Vagina (tissue), 2 donors: ENCODE data around the gene GBF1.

Experiments used
- POLR2A ChIP-seq, 2 donors: fragments of 450-650 bp; IDR thresholded peaks; one replicate each; pipeline ENCODE4 v1.6.1; 2017; ENCODE audit warnings: antibody characterized with exemption in 2 of 2, mild to moderate bottlenecking in 2 of 2, moderate library complexity in 2 of 2
- TF ChIP-seq, protein P1 (sequence below), 3 experiments: fragments of 450-650 bp in 2 of 3; fragments of 200-600 bp in 1 of 3; sonication (generic) in 1 of 3; IDR thresholded peaks; one replicate each; pipeline ENCODE4 v1.5.1; 2017 to 2019; ENCODE audit warnings: antibody characterized with exemption in 3 of 3, mild to moderate bottlenecking in 2 of 3, moderate library complexity in 2 of 3

DNA sequence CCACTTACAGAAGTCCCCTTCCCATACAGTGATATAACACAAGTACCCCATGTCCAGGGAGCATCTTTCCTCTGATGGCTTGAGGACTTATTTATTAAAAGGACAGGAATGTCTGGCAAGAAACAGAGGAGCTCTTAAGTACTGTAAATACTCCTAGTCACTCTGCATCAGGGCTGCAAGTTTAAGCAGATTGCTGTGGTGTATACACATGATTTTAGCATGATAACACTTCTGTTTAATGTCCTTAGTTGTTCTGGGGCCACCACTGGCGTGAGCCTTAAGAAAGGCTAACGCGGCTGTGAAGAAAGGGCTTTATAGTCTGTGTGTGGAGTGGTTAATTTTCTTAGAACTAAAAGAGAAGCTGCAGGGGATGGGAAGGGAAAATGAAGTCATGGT is 65.7 kb downstream of the GBF1 start:
- TF ChIP-seq, protein P1, sequence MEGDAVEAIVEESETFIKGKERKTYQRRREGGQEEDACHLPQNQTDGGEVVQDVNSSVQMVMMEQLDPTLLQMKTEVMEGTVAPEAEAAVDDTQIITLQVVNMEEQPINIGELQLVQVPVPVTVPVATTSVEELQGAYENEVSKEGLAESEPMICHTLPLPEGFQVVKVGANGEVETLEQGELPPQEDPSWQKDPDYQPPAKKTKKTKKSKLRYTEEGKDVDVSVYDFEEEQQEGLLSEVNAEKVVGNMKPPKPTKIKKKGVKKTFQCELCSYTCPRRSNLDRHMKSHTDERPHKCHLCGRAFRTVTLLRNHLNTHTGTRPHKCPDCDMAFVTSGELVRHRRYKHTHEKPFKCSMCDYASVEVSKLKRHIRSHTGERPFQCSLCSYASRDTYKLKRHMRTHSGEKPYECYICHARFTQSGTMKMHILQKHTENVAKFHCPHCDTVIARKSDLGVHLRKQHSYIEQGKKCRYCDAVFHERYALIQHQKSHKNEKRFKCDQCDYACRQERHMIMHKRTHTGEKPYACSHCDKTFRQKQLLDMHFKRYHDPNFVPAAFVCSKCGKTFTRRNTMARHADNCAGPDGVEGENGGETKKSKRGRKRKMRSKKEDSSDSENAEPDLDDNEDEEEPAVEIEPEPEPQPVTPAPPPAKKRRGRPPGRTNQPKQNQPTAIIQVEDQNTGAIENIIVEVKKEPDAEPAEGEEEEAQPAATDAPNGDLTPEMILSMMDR (IDR thresholded peaks at IDR 0.05), result no peak
- TF ChIP-seq POLR2A (IDR thresholded peaks at IDR 0.05), result no peak
